IPS DF 6.9 (cell line): ENCODE data around the gene PSMD10.

ENCODE experiments used
- DNase-seq: peaks from one replicate; pipeline ENCODE4 v3.0.0-alpha.2; 2013; ENCODE audit warnings: low read depth, low spot score
- H3K27ac ChIP-seq: one replicate; pipeline ENCODE4 v1.5.1; 2013; ENCODE audit warnings: low read length, control low read depth
- H3K27me3 ChIP-seq: 2 replicates; pipeline ENCODE4 v1.6.1; 2013; ENCODE audit warnings: mild to moderate bottlenecking, low read length; ENCODE audit not compliant: control insufficient read depth, insufficient read depth
- H3K36me3 ChIP-seq: 2 replicates; pipeline ENCODE4 v1.6.1; 2013; ENCODE audit warnings: low read length; ENCODE audit not compliant: control insufficient read depth, insufficient read depth
- H3K4me1 ChIP-seq: 2 replicates; pipeline ENCODE4 v1.6.1; 2013; ENCODE audit warnings: low read length; ENCODE audit not compliant: control insufficient read depth, insufficient read depth
- H3K4me3 ChIP-seq: 2 replicates; pipeline ENCODE4 v1.5.1; 2013; ENCODE audit warnings: mild to moderate bottlenecking, low read length
- H3K9me3 ChIP-seq: 2 replicates; pipeline ENCODE4 v1.6.1; 2013; ENCODE audit warnings: low read length, inconsistent platforms; ENCODE audit not compliant: control insufficient read depth, insufficient read depth
- WGBS: extraction: QIAGEN DNeasy Blood & Tissue Kit; methylation state at CpG from one replicate; pipeline ENCODE4 v1.1.7; 2013; ENCODE audit warnings: mixed read lengths, missing lambda C conversion rate; ENCODE audit not compliant: insufficient read length, insufficient coverage; 5-methylcytosine and 5-hydroxymethylcytosine counted together

Gene PSMD10

GRCh38 chrX:108072746-108073145 is 18.6 kb downstream of the PSMD10 start:
- DNase-seq = no peak
- H3K4me1 ChIP-seq = no peaks in the 10 kb centered on the region
- H3K27ac ChIP-seq = no peak overlapping the region
- H3K4me3 ChIP-seq = no peak overlapping the region
- H3K27me3 ChIP-seq = no peaks in the 10 kb centered on the region
- no peaks in the 10 kb centered on the region for H3K36me3 ChIP-seq
- WGBS = no CpG with 5 or more reads among the region's 5 CpGs
- no peaks in the 10 kb centered on the region for H3K9me3 ChIP-seq

GRCh38 chrX:108071578-108071977 is 19.8 kb downstream of the PSMD10 start:
- no peak for DNase-seq
- Histone ChIP-seq H3K9me3 (no peaks in the 10 kb centered on the region), H3K36me3 (no peaks in the 10 kb centered on the region), H3K27me3 (no peaks in the 10 kb centered on the region), H3K4me1 (peaks cover under 1% of the 10 kb centered on the region; the same call in 1 of the 2 replicates), H3K4me3 (no peak overlapping the region), H3K27ac (no peak overlapping the region)
- no CpG with 5 or more reads among the region's 1 CpG for WGBS

- H3K4me1 ChIP-seq = peaks cover 1% of the 10 kb centered on the region; the same call in 1 of the 2 replicates
- H3K9me3 ChIP-seq = no peaks in the 10 kb centered on the region
- H3K27me3 ChIP-seq = no peaks in the 10 kb centered on the region
- WGBS = no CpG with 5 or more reads among the region's 4 CpGs
- H3K27ac ChIP-seq = no peak overlapping the region
- no peaks in the 10 kb centered on the region for H3K36me3 ChIP-seq
- no peak for DNase-seq
- no peak overlapping the region for H3K4me3 ChIP-seq
Measured at GRCh38 chrX:108070891-108071290, 20.5 kb downstream of the PSMD10 start.

GRCh38 chrX:108068121-108068520 is 23.2 kb downstream of the PSMD10 start:
- Histone ChIP-seq H3K4me1 (peaks cover 1% of the 10 kb centered on the region; the same call in 1 of the 2 replicates), H3K27ac (no peak overlapping the region), H3K4me3 (no peak overlapping the region), H3K36me3 (no peaks in the 10 kb centered on the region), H3K27me3 (no peaks in the 10 kb centered on the region), H3K9me3 (no peaks in the 10 kb centered on the region)
- no peak for DNase-seq
- WGBS = no CpG with 5 or more reads among the region's 1 CpG

- no peak for DNase-seq
- H3K4me1 ChIP-seq = peaks cover 1% of the 10 kb centered on the region; the same call in 1 of the 2 replicates
- no peak overlapping the region for H3K27ac ChIP-seq
- no peaks in the 10 kb centered on the region for H3K27me3 ChIP-seq
- no peak overlapping the region for H3K4me3 ChIP-seq
- H3K9me3 ChIP-seq = no peaks in the 10 kb centered on the region
- H3K36me3 ChIP-seq = no peaks in the 10 kb centered on the region
- no CpG with 5 or more reads among the region's 2 CpGs for WGBS
Measured at GRCh38 chrX:108064613-108065012, 26.7 kb downstream of the PSMD10 start.

GRCh38 chrX:108064001-108064400 is 27.3 kb downstream of the PSMD10 start:
- Histone ChIP-seq H3K27me3 (no peaks in the 10 kb centered on the region), H3K4me1 (peaks cover 1% of the 10 kb centered on the region; the same call in 1 of the 2 replicates), H3K36me3 (no peaks in the 10 kb centered on the region), H3K9me3 (no peaks in the 10 kb centered on the region), H3K4me3 (no peak overlapping the region), H3K27ac (no peak overlapping the region)
- DNase-seq = no peak
- no CpG with 5 or more reads among the region's 1 CpG for WGBS

- no peaks in the 10 kb centered on the region for H3K36me3 ChIP-seq
- H3K9me3 ChIP-seq = no peaks in the 10 kb centered on the region
- H3K27ac ChIP-seq = no peak overlapping the region
- H3K4me1 ChIP-seq = no peaks in the 10 kb centered on the region
- DNase-seq = no peak
- H3K4me3 ChIP-seq = no peak overlapping the region
- no CpG with 5 or more reads among the region's 1 CpG for WGBS
- H3K27me3 ChIP-seq = no peaks in the 10 kb centered on the region
Measured at GRCh38 chrX:108059801-108060200, 31.5 kb downstream of the PSMD10 start.

GRCh38 chrX:108055546-108055945 is 35.8 kb downstream of the PSMD10 start:
- no peaks in the 10 kb centered on the region for H3K36me3 ChIP-seq

GRCh38 chrX:108053218-108053617 is 38.1 kb downstream of the PSMD10 start:
- DNase-seq = no peak
- H3K9me3 ChIP-seq = no peaks in the 10 kb centered on the region
- H3K27ac ChIP-seq = no peak overlapping the region
- no peaks in the 10 kb centered on the region for H3K4me1 ChIP-seq
- H3K27me3 ChIP-seq = no peaks in the 10 kb centered on the region
- H3K4me3 ChIP-seq = no peak overlapping the region
- no peaks in the 10 kb centered on the region for H3K36me3 ChIP-seq

More at GRCh38 chrX:108055546-108055945, 35.8 kb downstream of the PSMD10 start:
- Histone ChIP-seq H3K9me3 (no peaks in the 10 kb centered on the region), H3K27me3 (no peaks in the 10 kb centered on the region), H3K4me1 (no peaks in the 10 kb centered on the region), H3K27ac (no peak overlapping the region), H3K4me3 (no peak overlapping the region)
- no peak for DNase-seq

- H3K27ac ChIP-seq = no peak overlapping the region
- H3K4me3 ChIP-seq = no peak overlapping the region
- no peaks in the 10 kb centered on the region for H3K9me3 ChIP-seq
- WGBS = no CpG with 5 or more reads among the region's 1 CpG
- H3K36me3 ChIP-seq = no peaks in the 10 kb centered on the region
- H3K27me3 ChIP-seq = no peaks in the 10 kb centered on the region
- no peaks in the 10 kb centered on the region for H3K4me1 ChIP-seq
- no peak for DNase-seq
Measured at GRCh38 chrX:108049649-108050048, 41.7 kb downstream of the PSMD10 start.

GRCh38 chrX:108044554-108045256 is 46.6 kb downstream of the PSMD10 start, which contains the start of gene VSIG1:
TSS of gene VSIG1 (plus strand) at chrX:108045065. CDS start at chrX:108045131, 66 bp downstream.
- WGBS = no CpG with 5 or more reads among the region's 10 CpGs
- Histone ChIP-seq H3K9me3 (no peaks in the 10 kb centered on the region), H3K27ac (no peak within 1 kb of the TSS), H3K4me3 (no peak within 1 kb of the TSS), H3K36me3 (no peaks in the 10 kb centered on the region), H3K27me3 (no peaks in the 10 kb centered on the region), H3K4me1 (no peaks in the 10 kb centered on the region)
- DNase-seq = no peak
